Neural cell (in vitro differentiated cells): ENCODE measurements around the gene MCC. TPM values are rescaled to one million over a fixed set of nuclear protein-coding genes. Genes with fewer than 3 reads are reported as not detected.

ENCODE experiments used
- H2AFZ ChIP-seq: fragments of 200-600, 300-800 bp; sonication (generic), shearing (Covaris generic); 2 replicates; pipeline ENCODE4 v1.6.0; 2014; ENCODE audit warnings: low read depth, mild to moderate bottlenecking, antibody characterized with exemption, low read length, moderate library complexity
- H3F3A ChIP-seq: fragments of 200-600 bp; shearing (Covaris generic); 2 replicates; pipeline ENCODE4 v1.6.1; 2016; ENCODE audit warnings: mild to moderate bottlenecking, moderate library complexity, mixed read lengths, antibody characterized with exemption, low read length; ENCODE audit not compliant: insufficient read depth, poor library complexity, severe bottlenecking
- H3K27ac ChIP-seq: fragments of 200-600, 300-800 bp; sonication (generic), shearing (Covaris generic); 2 replicates; pipeline ENCODE4 v1.5.1; 2014; ENCODE audit warnings: mild to moderate bottlenecking, low read length, moderate library complexity
- H3K27me3 ChIP-seq: fragments of 300-800, 200-600 bp; sonication (generic), shearing (Covaris generic); 2 replicates; pipeline ENCODE4 v1.6.0; 2014; ENCODE audit warnings: mild to moderate bottlenecking, low read depth, low read length, moderate library complexity; ENCODE audit not compliant: insufficient read depth
- H3K36me3 ChIP-seq: fragments of 300-800, 200-600 bp; sonication (generic), shearing (Covaris generic); 2 replicates; pipeline ENCODE4 v1.5.1; 2014; ENCODE audit warnings: mild to moderate bottlenecking, antibody characterized with exemption, low read length, moderate library complexity; ENCODE audit not compliant: insufficient read depth
- H3K4me2 ChIP-seq: fragments of 300-800, 200-600 bp; sonication (generic), shearing (Covaris generic); 2 replicates; pipeline ENCODE4 v1.6.0; 2014; ENCODE audit warnings: mild to moderate bottlenecking, low read length
- H3K4me3 ChIP-seq: fragments of 300-800, 200-600 bp; sonication (generic), shearing (Covaris generic); 2 replicates; pipeline ENCODE4 v1.5.1; 2014; ENCODE audit warnings: mild to moderate bottlenecking, low read length, moderate library complexity
- H3K79me2 ChIP-seq: fragments of 200-600 bp; shearing (Covaris generic); replicated peaks from 2 replicates; pipeline ENCODE4 v1.6.0; 2014; ENCODE audit warnings: mild to moderate bottlenecking, low read length, moderate library complexity; ENCODE audit not compliant: insufficient read depth
- H3K9ac ChIP-seq: fragments of 300-800, 200-600 bp; sonication (generic), shearing (Covaris generic); 2 replicates; pipeline ENCODE4 v1.6.1; 2016; ENCODE audit warnings: mild to moderate bottlenecking, low read length, mixed read lengths
- H3K9me2 ChIP-seq: fragments of 200-600 bp; shearing (Covaris generic); 2 replicates; pipeline ENCODE4 v1.6.1; 2016; ENCODE audit warnings: mild to moderate bottlenecking, low read length, mixed read lengths; ENCODE audit not compliant: insufficient read depth
- H3K9me3 ChIP-seq: fragments of 200-600, 300-800 bp; sonication (generic), shearing (Covaris generic); 2 replicates; pipeline ENCODE4 v1.6.1; 2016; ENCODE audit warnings: mild to moderate bottlenecking, mixed run types, low read length, moderate library complexity, mixed read lengths
- H4K20me1 ChIP-seq: fragments of 200-600 bp; shearing (Covaris generic); 2 replicates; pipeline ENCODE4 v1.6.1; 2016; ENCODE audit warnings: mild to moderate bottlenecking, mixed run types; ENCODE audit not compliant: insufficient read depth
- CTCF ChIP-seq: fragments of 450-650 bp; IDR thresholded peaks from 2 replicates; pipeline ENCODE4 v1.5.1; 2014; ENCODE audit warnings: antibody characterized with exemption, mild to moderate bottlenecking, moderate library complexity; ENCODE audit not compliant: poor library complexity, severe bottlenecking
- EP300 ChIP-seq: fragments of 450-650 bp; conservative IDR thresholded peaks from 2 replicates; pipeline ENCODE4 v1.6.1; 2014; ENCODE audit warnings: antibody characterized with exemption, mild to moderate bottlenecking, moderate library complexity; ENCODE audit not compliant: poor library complexity, severe bottlenecking
- EZH2 ChIP-seq: fragments of 200-600, 300-800 bp; shearing (Covaris generic), sonication (generic); IDR thresholded peaks from 2 replicates; pipeline ENCODE4 v1.6.1; 2014; ENCODE audit warnings: antibody characterized with exemption, low read length, borderline replicate concordance, mild to moderate bottlenecking; ENCODE audit not compliant: insufficient read depth, poor library complexity, severe bottlenecking
- MXI1 ChIP-seq: fragments of 450-650 bp; conservative IDR thresholded peaks from 2 replicates; pipeline ENCODE4 v1.6.1; 2014; ENCODE audit warnings: antibody characterized with exemption, mild to moderate bottlenecking; ENCODE audit not compliant: poor library complexity, severe bottlenecking
- POLR2AphosphoS5 ChIP-seq: IDR thresholded peaks from 2 replicates; pipeline ENCODE4 v1.6.1; 2012
- RAD21 ChIP-seq: fragments of 450-650 bp; conservative IDR thresholded peaks from 2 replicates; pipeline ENCODE4 v1.6.1; 2014; ENCODE audit warnings: antibody characterized with exemption, mild to moderate bottlenecking, moderate library complexity
- REST ChIP-seq: IDR thresholded peaks from 2 replicates; pipeline ENCODE4 v1.6.1; 2012; ENCODE audit warnings: borderline replicate concordance
- SMC3 ChIP-seq: fragments of 450-650 bp; conservative IDR thresholded peaks from 2 replicates; pipeline ENCODE4 v1.6.1; 2014; ENCODE audit warnings: antibody characterized with exemption, mild to moderate bottlenecking, moderate library complexity; ENCODE audit not compliant: poor library complexity
- TAF1 ChIP-seq: IDR thresholded peaks from 2 replicates; pipeline ENCODE4 v1.6.1; 2012; ENCODE audit warnings: low read depth
- polyA plus RNA-seq: library from polyadenylated mRNA; depleted of rRNA; stranded (reverse); fragments of >200 nt; gene quantifications from 2 replicates; pipeline ENCODE4 v1.2.3, GENCODE V29; 2014

MCC gene
- polyA plus RNA-seq, 1 donor from 2014 or later = 2.2 TPM

- Histone ChIP-seq H3K9me3 (no peaks in the 10 kb centered on the region), H2AFZ (no peak overlapping the region), H3K36me3 (no peaks in the 10 kb centered on the region), H3F3A (no peaks in the 10 kb centered on the region), H3K4me3 (no peak overlapping the region), H3K9ac (no peak overlapping the region), H3K9me2 (no peaks in the 10 kb centered on the region), H3K4me2 (no peak overlapping the region), H4K20me1 (no peaks in the 10 kb centered on the region), H3K79me2 (no peaks in the 10 kb centered on the region), H3K27ac (no peak overlapping the region), H3K27me3 (no peaks in the 10 kb centered on the region)
- TF ChIP-seq POLR2AphosphoS5 = no peak
- TF ChIP-seq SMC3 = no peak
- no peak for TF ChIP-seq REST
- TF ChIP-seq EP300 = no peak
- TF ChIP-seq CTCF = no peak
- TF ChIP-seq MXI1 = no peak
- TF ChIP-seq TAF1 = no peak
- no peak for TF ChIP-seq EZH2
- TF ChIP-seq RAD21 = no peak
Measured at GRCh38 chr5:113389116-113389515, 99.1 kb downstream of the MCC start.

DNA sequence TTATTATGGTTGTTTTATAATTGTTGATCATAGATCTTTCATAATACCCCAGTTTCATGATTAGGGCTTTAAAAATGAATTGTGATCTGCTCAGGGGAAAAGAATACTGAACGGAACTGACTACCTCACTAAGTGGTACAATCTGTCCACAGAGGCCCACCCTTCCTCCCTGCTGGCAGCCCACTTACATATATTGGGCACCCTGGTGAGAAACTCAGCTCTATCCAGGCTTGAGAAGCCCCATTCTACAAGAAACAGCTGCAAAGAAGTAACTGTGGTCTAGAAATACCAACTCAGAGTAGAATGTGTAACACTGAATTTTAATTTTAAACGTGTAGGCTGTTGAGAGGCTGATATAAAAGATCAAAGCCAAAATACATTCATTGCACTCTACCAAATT, 100.4 kb downstream of the MCC start:
- no peak overlapping the region for H3K4me3 ChIP-seq
- no peak overlapping the region for H2AFZ ChIP-seq
- no peaks in the 10 kb centered on the region for H4K20me1 ChIP-seq
- no peaks in the 10 kb centered on the region for H3K36me3 ChIP-seq
- no peaks in the 10 kb centered on the region for H3K9me2 ChIP-seq
- no peaks in the 10 kb centered on the region for H3F3A ChIP-seq
- H3K27ac ChIP-seq = no peak overlapping the region
- H3K9me3 ChIP-seq = no peaks in the 10 kb centered on the region
- H3K9ac ChIP-seq = no peak overlapping the region
- TF ChIP-seq EZH2 (no peak), MXI1 (no peak), CTCF (no peak), TAF1 (no peak), RAD21 (no peak), REST (no peak), SMC3 (no peak), EP300 (no peak), POLR2AphosphoS5 (no peak)
- H3K4me2 ChIP-seq = no peak overlapping the region
- H3K79me2 ChIP-seq = no peaks in the 10 kb centered on the region
- no peaks in the 10 kb centered on the region for H3K27me3 ChIP-seq
